ENCODE measurements around the gene ELAVL2.

Gene ELAVL2

DNA sequence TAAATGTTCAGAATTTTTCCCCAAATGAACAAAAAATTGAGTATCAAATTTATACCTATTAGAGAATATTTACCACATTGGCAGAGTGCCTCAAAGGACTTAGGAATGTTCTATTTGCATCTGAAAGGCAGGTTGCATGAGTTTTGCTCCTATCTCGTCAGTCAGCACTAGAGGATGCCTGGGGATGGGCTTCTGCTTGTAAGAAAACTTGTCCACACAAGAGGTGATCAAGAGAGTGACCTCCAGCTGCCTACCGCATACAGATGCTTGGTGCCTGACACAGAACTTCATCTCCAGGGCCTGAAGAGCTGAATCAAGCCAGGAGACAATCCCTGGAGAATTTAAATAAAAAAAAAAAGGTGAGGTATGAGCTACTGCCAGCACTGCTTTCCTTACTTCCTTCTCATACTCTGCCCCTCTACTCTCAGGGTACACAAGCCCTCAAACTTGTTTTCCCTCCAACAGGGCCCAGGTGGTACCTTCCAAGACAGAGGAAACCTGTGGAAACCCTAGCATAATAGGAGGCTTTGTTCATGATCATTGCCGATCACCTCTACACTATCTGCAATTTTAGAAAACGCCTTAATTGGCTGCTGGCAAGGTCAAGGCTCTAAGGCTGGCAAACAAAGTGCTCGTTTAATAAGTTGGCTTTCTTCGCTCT is 166.6 kb downstream of the ELAVL2 start:
- in situ Hi-C loops (cut with MboI; ENCODE audit: low sequenced_read_pairs, unreplicated experiment) = no loop called here
- TF ChIP-seq, protein P1, sequence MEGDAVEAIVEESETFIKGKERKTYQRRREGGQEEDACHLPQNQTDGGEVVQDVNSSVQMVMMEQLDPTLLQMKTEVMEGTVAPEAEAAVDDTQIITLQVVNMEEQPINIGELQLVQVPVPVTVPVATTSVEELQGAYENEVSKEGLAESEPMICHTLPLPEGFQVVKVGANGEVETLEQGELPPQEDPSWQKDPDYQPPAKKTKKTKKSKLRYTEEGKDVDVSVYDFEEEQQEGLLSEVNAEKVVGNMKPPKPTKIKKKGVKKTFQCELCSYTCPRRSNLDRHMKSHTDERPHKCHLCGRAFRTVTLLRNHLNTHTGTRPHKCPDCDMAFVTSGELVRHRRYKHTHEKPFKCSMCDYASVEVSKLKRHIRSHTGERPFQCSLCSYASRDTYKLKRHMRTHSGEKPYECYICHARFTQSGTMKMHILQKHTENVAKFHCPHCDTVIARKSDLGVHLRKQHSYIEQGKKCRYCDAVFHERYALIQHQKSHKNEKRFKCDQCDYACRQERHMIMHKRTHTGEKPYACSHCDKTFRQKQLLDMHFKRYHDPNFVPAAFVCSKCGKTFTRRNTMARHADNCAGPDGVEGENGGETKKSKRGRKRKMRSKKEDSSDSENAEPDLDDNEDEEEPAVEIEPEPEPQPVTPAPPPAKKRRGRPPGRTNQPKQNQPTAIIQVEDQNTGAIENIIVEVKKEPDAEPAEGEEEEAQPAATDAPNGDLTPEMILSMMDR (IDR thresholded peaks at IDR 0.05; ENCODE audit: borderline replicate concordance, control extremely low read depth, extremely low read depth, insufficient read depth, missing control alignments) = no peak
- no peak for DNase-seq (ENCODE audit: low spot score)

DNA sequence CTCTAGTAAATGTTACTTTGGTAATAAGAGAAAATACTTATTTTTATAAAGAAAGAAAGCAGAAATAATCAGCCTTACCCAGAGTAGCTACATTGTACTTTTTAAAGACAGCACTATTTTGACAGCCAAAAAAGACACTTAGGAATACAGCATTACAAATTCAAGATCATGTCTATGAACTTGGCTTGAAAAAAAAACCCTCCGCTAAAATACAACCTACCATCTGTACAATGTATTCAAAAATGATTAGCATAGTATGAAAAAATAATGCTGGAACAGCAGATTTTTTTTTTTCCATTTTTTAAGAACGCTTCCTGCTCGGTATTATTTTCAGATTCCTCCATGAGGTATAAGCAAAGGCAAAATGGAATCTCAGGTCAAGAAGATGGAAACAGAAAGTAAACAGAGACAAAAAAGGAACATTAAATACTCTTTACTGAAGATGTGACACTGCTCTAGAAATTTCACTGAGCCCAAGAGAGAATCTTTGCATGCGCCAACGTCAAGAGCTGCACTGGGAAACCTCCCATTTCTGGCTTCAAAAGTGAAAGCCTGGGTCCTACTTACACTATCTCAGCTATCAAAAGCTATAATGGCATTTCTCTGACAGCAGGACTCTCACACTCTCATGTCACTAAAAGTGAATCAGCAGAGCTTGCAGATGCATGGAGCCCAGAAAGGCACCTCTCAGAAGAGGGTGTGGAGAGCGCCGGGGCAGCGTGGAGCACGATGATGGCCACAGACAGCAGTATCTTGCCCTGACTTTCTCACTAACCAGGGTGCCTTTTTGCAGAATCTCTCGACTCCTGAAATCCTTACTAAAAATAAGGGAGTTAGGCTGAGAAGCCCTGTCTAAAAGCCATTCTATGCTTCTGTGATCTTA is 167.4 kb downstream of the ELAVL2 start:
- in situ Hi-C loops (cut with MboI; ENCODE audit: low sequenced_read_pairs, unreplicated experiment) = no loop called here
- TF ChIP-seq, protein P1 (IDR thresholded peaks at IDR 0.05; ENCODE audit: borderline replicate concordance, control extremely low read depth, extremely low read depth, insufficient read depth, missing control alignments) = no peak
- no peak for DNase-seq (ENCODE audit: low spot score)

DNA sequence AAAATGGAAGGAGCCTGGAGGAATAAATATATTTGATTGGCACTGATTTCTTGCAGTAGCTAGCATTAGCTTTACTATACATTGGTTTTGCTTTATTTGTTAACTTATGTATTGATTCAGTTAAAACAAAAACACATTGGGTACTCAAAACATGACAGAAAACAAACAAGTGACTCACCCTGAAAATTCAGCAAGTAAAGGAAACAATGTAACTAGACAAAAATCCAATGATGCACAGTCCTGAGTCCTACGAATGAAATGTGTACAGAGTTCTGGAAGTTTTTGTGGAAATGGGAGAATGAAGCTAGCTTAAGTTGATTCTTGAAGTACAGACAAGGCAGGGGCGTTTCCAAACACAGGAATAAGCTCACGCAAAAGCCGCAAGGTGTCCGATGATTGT is 175.0 kb downstream of the ELAVL2 start:
- in situ Hi-C loops (cut with MboI; ENCODE audit: low sequenced_read_pairs, unreplicated experiment) = no loop called here
- no peak for DNase-seq (ENCODE audit: low spot score)
- TF ChIP-seq, protein P1 (IDR thresholded peaks at IDR 0.05; ENCODE audit: borderline replicate concordance, control extremely low read depth, extremely low read depth, insufficient read depth, missing control alignments) = no peak

DNA sequence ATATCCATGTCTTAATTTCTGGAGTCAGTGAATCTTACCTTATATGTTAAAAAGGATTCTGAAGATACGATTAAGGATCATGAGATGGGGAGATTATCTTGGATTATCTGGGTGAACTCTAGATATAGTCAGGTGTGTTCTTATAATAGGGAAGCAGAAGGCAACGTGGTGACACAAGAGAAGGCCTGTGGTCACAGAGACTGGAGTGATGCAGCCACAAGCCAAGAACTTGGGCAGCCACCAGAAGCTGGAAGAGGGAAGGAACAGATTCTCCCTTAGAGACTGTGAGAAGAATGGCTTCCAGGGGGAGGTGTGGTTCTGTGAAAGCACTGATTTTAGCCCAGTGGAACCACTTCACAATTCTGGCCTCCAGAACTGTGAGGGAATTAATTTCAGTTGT is 177.4 kb downstream of the ELAVL2 start:
- TF ChIP-seq, protein P1 (IDR thresholded peaks at IDR 0.05; ENCODE audit: borderline replicate concordance, control extremely low read depth, extremely low read depth, insufficient read depth, missing control alignments) = no peak
- DNase-seq (ENCODE audit: low spot score) = no peak
- in situ Hi-C loops (cut with MboI; ENCODE audit: low sequenced_read_pairs, unreplicated experiment) = no loop called here

DNA sequence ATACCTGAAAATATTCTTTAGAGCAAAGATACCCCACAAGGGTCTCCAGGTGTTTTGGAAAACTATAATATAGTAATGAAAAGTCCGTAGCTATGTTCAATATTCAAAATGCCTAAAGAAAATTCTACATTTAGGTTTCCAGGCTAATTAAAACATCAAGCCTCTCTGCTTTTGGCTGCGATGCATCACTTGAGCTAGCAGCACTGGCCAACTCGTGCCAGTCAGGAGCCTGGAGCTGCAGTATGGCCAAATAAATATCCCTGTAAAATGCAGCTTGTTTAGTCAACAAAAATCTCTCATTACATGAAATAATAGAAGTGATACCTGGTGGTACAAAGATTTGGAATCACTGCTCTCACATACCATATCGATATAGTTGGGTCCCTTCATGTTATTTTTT is 181.1 kb downstream of the ELAVL2 start:
- TF ChIP-seq, protein P1 (IDR thresholded peaks at IDR 0.05; ENCODE audit: borderline replicate concordance, control extremely low read depth, extremely low read depth, insufficient read depth, missing control alignments) = no peak

DNA sequence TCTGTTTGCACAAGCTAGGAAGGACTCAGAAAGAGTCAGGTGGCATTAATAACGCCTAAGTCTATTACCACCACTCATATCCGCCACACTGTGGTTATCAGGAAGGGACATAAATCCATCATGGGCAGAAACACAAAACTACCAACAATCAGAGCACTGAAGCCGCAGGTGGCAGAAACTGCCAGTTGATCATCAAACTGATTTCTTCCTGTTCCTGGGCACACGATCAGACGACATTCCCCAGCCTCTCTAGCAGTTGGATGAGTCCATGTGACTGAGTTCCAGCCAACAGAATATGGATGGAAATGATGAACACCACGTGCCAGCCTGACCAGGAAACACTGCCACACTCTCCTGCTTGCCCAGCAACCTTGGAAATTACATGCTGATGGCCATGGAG is 181.7 kb downstream of the ELAVL2 start:
- in situ Hi-C loops (cut with MboI; ENCODE audit: low sequenced_read_pairs, unreplicated experiment) = no loop called here
- DNase-seq (ENCODE audit: low spot score) = no peak
- TF ChIP-seq, protein P1 (IDR thresholded peaks at IDR 0.05; ENCODE audit: borderline replicate concordance, control extremely low read depth, extremely low read depth, insufficient read depth, missing control alignments) = no peak

More for the DNA sequence above, 181.1 kb downstream of the ELAVL2 start:
- in situ Hi-C loops (cut with MboI; ENCODE audit: low sequenced_read_pairs, unreplicated experiment) = no loop called here
- no peak for DNase-seq (ENCODE audit: low spot score)

All from GM13976 (cell line).